Measurements from ENCODE around the gene PCDHGB6. TPM values are rescaled to one million over a fixed set of nuclear protein-coding genes. Genes with fewer than 3 reads are reported as not detected.
"Not testable (repeated sequence)": the region's sequence is repeated elsewhere in the genome, so short reads cannot be mapped to it uniquely, and the experiment has no call there.

The PCDHGB6 gene
- total and polyA plus RNA-seq, 7 experiments from 2014 or later = 0.05 to 0.44 (median 0.16) TPM

DNA sequence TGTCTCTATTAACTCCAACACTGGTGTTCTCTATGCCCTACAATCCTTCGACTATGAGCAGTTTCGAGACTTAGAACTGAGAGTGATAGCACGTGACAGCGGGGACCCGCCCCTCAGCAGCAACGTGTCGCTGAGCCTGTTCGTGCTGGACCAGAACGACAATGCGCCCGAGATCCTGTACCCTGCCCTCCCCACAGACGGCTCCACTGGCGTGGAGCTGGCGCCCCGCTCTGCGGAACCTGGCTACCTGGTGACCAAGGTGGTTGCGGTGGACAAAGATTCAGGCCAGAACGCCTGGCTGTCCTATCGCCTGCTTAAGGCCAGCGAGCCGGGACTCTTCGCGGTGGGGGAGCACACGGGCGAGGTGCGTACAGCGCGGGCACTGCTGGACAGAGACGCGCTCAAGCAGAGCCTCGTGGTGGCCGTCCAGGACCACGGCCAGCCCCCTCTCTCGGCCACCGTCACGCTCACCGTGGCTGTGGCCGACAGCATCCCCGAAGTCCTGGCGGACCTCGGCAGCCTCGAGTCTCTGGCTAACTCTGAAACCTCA, 15.0 kb downstream of the PCDHGB6 start:
- intact Hi-C loops (cut with micrococcal nuclease) = loop anchor here in 1 of 2 donors (5.0 kb wide), 1 partner anchor 54 kb away; the partner anchor contains the start of gene PCDHGC3
- Mint-ChIP-seq H3K27me3 (peaks cover 57 to 85% (median 76%) of the 10 kb centered on the region in 5 donors), H3K4me3 (peak overlapping the region in 2 of 10 donors; percentile 19 to 35), H3K9me3 (peaks cover 10 to 94% (median 60%) of the 10 kb centered on the region in 11 donors), H3K36me3 (peaks cover 3 to 52% (median 9%) of the 10 kb centered on the region in 5 donors), H3K4me1 (peaks cover 0 to 16% (median 7%) of the 10 kb centered on the region in 7 donors), H3K27ac (peak overlapping the region in 1 of 9 donors; percentile 51)
- Histone ChIP-seq H3K27ac (ENCODE audit: low read depth, low read length) (no peak overlapping the region), H3K4me1 (ENCODE audit: control insufficient read depth in 2 of 2, insufficient read depth in 2 of 2, low read length in 2 of 2) (no peaks in the 10 kb centered on the region), H3K9me3 (ENCODE audit: control insufficient read depth in 2 of 3, low read length in 3 of 3) (peaks cover 0 to 58% (median 18%) of the 10 kb centered on the region in 3 experiments), H3K4me3 (ENCODE audit: low read length) (no peak overlapping the region), H3K27me3 (ENCODE audit: control insufficient read depth in 2 of 2, insufficient read depth in 2 of 2, low read length in 2 of 2) (peaks cover 0 to 28% of the 10 kb centered on the region in 2 donors), H3K36me3 (ENCODE audit: control insufficient read depth in 2 of 3, insufficient read depth in 3 of 3, low read length in 3 of 3) (peaks cover 0 to 4% (median 0%) of the 10 kb centered on the region in 3 experiments)
- ATAC-seq (no peak), DNase-seq (no peak)
- ChIA-PET POLR2A (interaction anchor here (0.5 kb wide), 1 partner anchor 55 kb away, joined by 4 read pairs; no protein-coding TSS in a partner anchor), CTCF (no interaction called here)

DNA sequence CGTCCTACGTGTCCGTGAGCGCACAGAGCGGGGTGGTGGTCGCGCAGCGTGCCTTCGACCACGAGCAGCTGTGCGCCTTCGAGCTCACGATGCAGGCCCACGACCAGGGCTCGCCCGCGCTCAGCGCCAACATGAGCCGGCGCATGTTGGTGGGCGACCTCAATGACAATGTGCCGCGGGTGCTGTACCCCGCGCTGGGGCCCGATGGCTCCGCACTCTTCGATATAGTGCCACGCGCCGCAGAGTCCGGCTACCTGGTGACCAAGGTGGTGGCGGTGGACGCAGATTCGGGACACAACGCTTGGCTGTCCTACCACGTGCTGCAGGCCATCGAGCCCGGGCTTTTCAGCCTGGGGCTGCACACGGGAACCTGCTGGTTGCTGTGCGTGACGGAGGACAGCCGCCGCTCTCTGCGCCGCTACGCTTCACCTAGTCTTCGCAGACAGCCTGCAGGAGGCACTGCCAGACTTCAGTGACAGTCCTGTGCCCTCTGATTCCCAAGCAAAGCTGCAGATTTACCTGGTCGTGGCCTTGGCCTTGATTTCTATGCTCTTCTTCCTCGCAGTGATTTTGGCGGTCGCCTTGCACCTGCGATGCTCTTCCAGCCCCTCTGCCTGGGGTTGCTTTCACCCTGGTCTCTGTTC, 20.1 kb downstream of the PCDHGB6 start:
- no peak for DNase-seq
- ChIA-PET POLR2A (interaction anchor here (0.6 kb wide), 1 partner anchor 10 kb away, joined by 3 read pairs; no protein-coding TSS in a partner anchor), CTCF (no interaction called here)
- Mint-ChIP-seq H3K9me3 (peaks cover 4 to 89% (median 53%) of the 10 kb centered on the region in 11 donors), H3K27ac (no peak overlapping the region), H3K4me1 (peaks cover 6 to 10% (median 9%) of the 10 kb centered on the region in 7 donors), H3K36me3 (peaks cover 6 to 41% (median 17%) of the 10 kb centered on the region in 5 donors), H3K4me3 (peak overlapping the region in 1 of 10 donors; percentile 25), H3K27me3 (peaks cover 38 to 73% (median 69%) of the 10 kb centered on the region in 5 donors)
- ATAC-seq = no peak
- Histone ChIP-seq H3K4me1 (ENCODE audit: control insufficient read depth in 2 of 2, insufficient read depth in 2 of 2, low read length in 2 of 2) (no peaks in the 10 kb centered on the region), H3K4me3 (ENCODE audit: low read length) (no peak overlapping the region), H3K9me3 (ENCODE audit: control insufficient read depth in 2 of 3, low read length in 3 of 3) (peaks cover 0 to 42% (median 5%) of the 10 kb centered on the region in 3 experiments), H3K36me3 (ENCODE audit: control insufficient read depth in 2 of 3, insufficient read depth in 3 of 3, low read length in 3 of 3) (no peaks in the 10 kb centered on the region), H3K27me3 (ENCODE audit: control insufficient read depth in 2 of 2, insufficient read depth in 2 of 2, low read length in 2 of 2) (peaks cover 7 to 13% of the 10 kb centered on the region in 2 donors), H3K27ac (ENCODE audit: low read depth, low read length) (no peak overlapping the region)
- intact Hi-C loops (cut with micrococcal nuclease) = no loop called here

DNA sequence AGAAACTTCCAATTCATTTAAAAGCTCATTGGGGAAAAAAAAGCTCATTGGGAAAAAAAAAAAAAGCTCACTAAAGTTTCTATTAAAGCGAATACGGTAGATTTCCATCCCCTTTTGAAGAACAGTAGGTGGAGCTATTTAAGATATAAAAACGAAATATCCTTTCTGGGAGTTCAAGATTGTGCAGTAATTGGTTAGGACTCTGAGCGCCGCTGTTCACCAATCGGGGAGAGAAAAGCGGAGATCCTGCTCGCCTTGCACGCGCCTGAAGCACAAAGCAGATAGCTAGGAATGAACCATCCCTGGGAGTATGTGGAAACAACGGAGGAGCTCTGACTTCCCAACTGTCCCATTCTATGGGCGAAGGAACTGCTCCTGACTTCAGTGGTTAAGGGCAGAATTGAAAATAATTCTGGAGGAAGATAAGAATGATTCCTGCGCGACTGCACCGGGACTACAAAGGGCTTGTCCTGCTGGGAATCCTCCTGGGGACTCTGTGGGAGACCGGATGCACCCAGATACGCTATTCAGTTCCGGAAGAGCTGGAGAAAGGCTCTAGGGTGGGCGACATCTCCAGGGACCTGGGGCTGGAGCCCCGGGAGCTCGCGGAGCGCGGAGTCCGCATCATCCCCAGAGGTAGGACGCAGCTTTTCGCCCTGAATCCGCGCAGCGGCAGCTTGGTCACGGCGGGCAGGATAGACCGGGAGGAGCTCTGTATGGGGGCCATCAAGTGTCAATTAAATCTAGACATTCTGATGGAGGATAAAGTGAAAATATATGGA, 22.7 kb downstream of the PCDHGB6 start, which contains the start of gene PCDHGA12:
TSS of gene PCDHGA12 (plus strand) at position 176 of the 782 bp plus-strand sequence. CDS start at position 429, 253 bp downstream.
- ChIA-PET POLR2A (interaction anchor here (1.2 kb wide), 1 partner anchor 111 kb away, joined by 4 read pairs; no protein-coding TSS in a partner anchor), CTCF (interaction anchor here (0.6 kb wide), 1 partner anchor 18 kb away, joined by 4 read pairs; the partner anchor contains the start of gene PCDHGA10)
- Histone ChIP-seq H3K27me3 (ENCODE audit: control insufficient read depth in 2 of 2, insufficient read depth in 2 of 2, low read length in 2 of 2) (peaks cover 7 to 16% of the 10 kb centered on the region in 2 donors), H3K9me3 (ENCODE audit: control insufficient read depth in 2 of 3, low read length in 3 of 3) (peaks cover 0 to 35% (median 5%) of the 10 kb centered on the region in 3 experiments), H3K36me3 (ENCODE audit: control insufficient read depth in 2 of 3, insufficient read depth in 3 of 3, low read length in 3 of 3) (no peaks in the 10 kb centered on the region), H3K4me1 (ENCODE audit: control insufficient read depth in 2 of 2, insufficient read depth in 2 of 2, low read length in 2 of 2) (no peaks in the 10 kb centered on the region), H3K27ac (ENCODE audit: low read depth, low read length) (no peak within 1 kb of the TSS), H3K4me3 (ENCODE audit: low read length) (peak within 1 kb of the TSS; percentile 27)
- Mint-ChIP-seq H3K9me3 (peaks cover 4 to 86% (median 49%) of the 10 kb centered on the region in 11 donors), H3K4me1 (peaks cover 7 to 12% (median 9%) of the 10 kb centered on the region in 7 donors), H3K4me3 (peak within 1 kb of the TSS; percentile 12 to 86 (median 78)), H3K36me3 (peaks cover 6 to 42% (median 20%) of the 10 kb centered on the region in 5 donors), H3K27ac (peak within 1 kb of the TSS in 7 of 9 donors; percentile 17 to 83 (median 58)), H3K27me3 (peaks cover 31 to 81% (median 71%) of the 10 kb centered on the region in 5 donors)
- intact Hi-C loops (cut with micrococcal nuclease) = no loop called here
- DNase-seq (no peak), ATAC-seq (peak; percentile 64)

DNA sequence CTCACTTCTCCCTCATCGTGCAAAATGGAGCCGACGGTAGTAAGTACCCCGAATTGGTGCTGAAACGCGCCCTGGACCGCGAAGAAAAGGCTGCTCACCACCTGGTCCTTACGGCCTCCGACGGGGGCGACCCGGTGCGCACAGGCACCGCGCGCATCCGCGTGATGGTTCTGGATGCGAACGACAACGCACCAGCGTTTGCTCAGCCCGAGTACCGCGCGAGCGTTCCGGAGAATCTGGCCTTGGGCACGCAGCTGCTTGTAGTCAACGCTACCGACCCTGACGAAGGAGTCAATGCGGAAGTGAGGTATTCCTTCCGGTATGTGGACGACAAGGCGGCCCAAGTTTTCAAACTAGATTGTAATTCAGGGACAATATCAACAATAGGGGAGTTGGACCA, 23.5 kb downstream of the PCDHGB6 start:
- intact Hi-C loops (cut with micrococcal nuclease) = no loop called here
- Mint-ChIP-seq H3K4me3 (peak overlapping the region in 9 of 10 donors; percentile 41 to 86 (median 75)), H3K27me3 (peaks cover 28 to 76% (median 73%) of the 10 kb centered on the region in 5 donors), H3K4me1 (peaks cover 7 to 12% (median 9%) of the 10 kb centered on the region in 7 donors), H3K36me3 (peaks cover 6 to 42% (median 20%) of the 10 kb centered on the region in 5 donors), H3K27ac (peak overlapping the region in 3 of 9 donors; percentile 13 to 78 (median 75)), H3K9me3 (peaks cover 4 to 78% (median 47%) of the 10 kb centered on the region in 11 donors)
- Histone ChIP-seq H3K4me3 (ENCODE audit: low read length) (no peak overlapping the region), H3K36me3 (ENCODE audit: control insufficient read depth in 2 of 3, insufficient read depth in 3 of 3, low read length in 3 of 3) (no peaks in the 10 kb centered on the region), H3K4me1 (ENCODE audit: control insufficient read depth in 2 of 2, insufficient read depth in 2 of 2, low read length in 2 of 2) (no peaks in the 10 kb centered on the region), H3K9me3 (ENCODE audit: control insufficient read depth in 2 of 3, low read length in 3 of 3) (peaks cover 0 to 35% (median 5%) of the 10 kb centered on the region in 3 experiments), H3K27ac (ENCODE audit: low read depth, low read length) (no peak overlapping the region), H3K27me3 (ENCODE audit: control insufficient read depth in 2 of 2, insufficient read depth in 2 of 2, low read length in 2 of 2) (peaks cover 7 to 16% of the 10 kb centered on the region in 2 donors)
- no peak for DNase-seq
- no peak for ATAC-seq
- POLR2A ChIA-PET = no interaction called here
- CTCF ChIA-PET = no interaction called here

DNA sequence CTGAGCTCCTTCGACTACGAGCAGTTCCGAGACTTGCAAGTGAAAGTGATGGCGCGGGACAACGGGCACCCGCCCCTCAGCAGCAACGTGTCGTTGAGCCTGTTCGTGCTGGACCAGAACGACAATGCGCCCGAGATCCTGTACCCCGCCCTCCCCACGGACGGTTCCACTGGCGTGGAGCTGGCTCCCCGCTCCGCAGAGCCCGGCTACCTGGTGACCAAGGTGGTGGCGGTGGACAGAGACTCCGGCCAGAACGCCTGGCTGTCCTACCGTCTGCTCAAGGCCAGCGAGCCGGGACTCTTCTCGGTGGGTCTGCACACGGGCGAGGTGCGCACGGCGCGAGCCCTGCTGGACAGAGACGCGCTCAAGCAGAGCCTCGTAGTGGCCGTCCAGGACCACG, 24.5 kb downstream of the PCDHGB6 start:
- DNase-seq; H3K27ac ChIP-seq (ENCODE audit: low read depth, low read length); ATAC-seq; POLR2A ChIA-PET; H3K4me3 ChIP-seq (ENCODE audit: low read length); H3K36me3 ChIP-seq (ENCODE audit: control insufficient read depth in 2 of 3, insufficient read depth in 3 of 3, low read length in 3 of 3); H3K4me1 ChIP-seq (ENCODE audit: control insufficient read depth in 2 of 2, insufficient read depth in 2 of 2, low read length in 2 of 2); CTCF ChIA-PET; intact Hi-C loops (cut with micrococcal nuclease): not testable (repeated sequence)
- H3K9me3 ChIP-seq (ENCODE audit: control insufficient read depth in 2 of 3, low read length in 3 of 3) = peaks cover 0 to 35% (median 5%) of the 10 kb centered on the region in 3 experiments
- Mint-ChIP-seq H3K27ac (peak overlapping the region in 2 of 9 donors; percentile 21 to 25), H3K9me3 (peaks cover 4 to 68% (median 43%) of the 10 kb centered on the region in 11 donors), H3K36me3 (peaks cover 6 to 33% (median 20%) of the 10 kb centered on the region in 5 donors), H3K4me3 (peak overlapping the region in 5 of 10 donors; percentile 29 to 82 (median 73)), H3K4me1 (peaks cover 7 to 12% (median 9%) of the 10 kb centered on the region in 7 donors), H3K27me3 (peaks cover 28 to 73% (median 72%) of the 10 kb centered on the region in 5 donors)
- peaks cover 7 to 18% of the 10 kb centered on the region in 2 donors for H3K27me3 ChIP-seq (ENCODE audit: control insufficient read depth in 2 of 2, insufficient read depth in 2 of 2, low read length in 2 of 2)

DNA sequence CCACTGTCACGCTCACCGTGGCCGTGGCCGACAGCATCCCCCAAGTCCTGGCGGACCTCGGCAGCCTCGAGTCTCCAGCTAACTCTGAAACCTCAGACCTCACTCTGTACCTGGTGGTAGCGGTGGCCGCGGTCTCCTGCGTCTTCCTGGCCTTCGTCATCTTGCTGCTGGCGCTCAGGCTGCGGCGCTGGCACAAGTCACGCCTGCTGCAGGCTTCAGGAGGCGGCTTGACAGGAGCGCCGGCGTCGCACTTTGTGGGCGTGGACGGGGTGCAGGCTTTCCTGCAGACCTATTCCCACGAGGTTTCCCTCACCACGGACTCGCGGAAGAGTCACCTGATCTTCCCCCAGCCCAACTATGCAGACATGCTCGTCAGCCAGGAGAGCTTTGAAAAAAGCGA, 24.9 kb downstream of the PCDHGB6 start:
- Mint-ChIP-seq H3K27me3 (peaks cover 28 to 73% (median 72%) of the 10 kb centered on the region in 5 donors), H3K4me1 (peaks cover 7 to 12% (median 9%) of the 10 kb centered on the region in 7 donors), H3K9me3 (peaks cover 4 to 66% (median 43%) of the 10 kb centered on the region in 11 donors), H3K27ac (peak overlapping the region in 1 of 9 donors; percentile 46), H3K36me3 (peaks cover 6 to 33% (median 20%) of the 10 kb centered on the region in 5 donors), H3K4me3 (peak overlapping the region in 2 of 10 donors; percentile 27 to 52)
- H3K27ac ChIP-seq (ENCODE audit: low read depth, low read length); H3K36me3 ChIP-seq (ENCODE audit: control insufficient read depth in 2 of 3, insufficient read depth in 3 of 3, low read length in 3 of 3); H3K4me3 ChIP-seq (ENCODE audit: low read length); intact Hi-C loops (cut with micrococcal nuclease); H3K4me1 ChIP-seq (ENCODE audit: control insufficient read depth in 2 of 2, insufficient read depth in 2 of 2, low read length in 2 of 2); CTCF ChIA-PET; ATAC-seq; POLR2A ChIA-PET; DNase-seq: not testable (repeated sequence)
- Histone ChIP-seq H3K9me3 (ENCODE audit: control insufficient read depth in 2 of 3, low read length in 3 of 3) (peaks cover 0 to 32% (median 5%) of the 10 kb centered on the region in 3 experiments), H3K27me3 (ENCODE audit: control insufficient read depth in 2 of 2, insufficient read depth in 2 of 2, low read length in 2 of 2) (peaks cover 7 to 19% of the 10 kb centered on the region in 2 donors)
